ENCODE measurements around the gene NANS.
A peak's percentile ranks its signal among the peaks of the same experiment; 100 is the strongest.

The NANS gene

GRCh38 chr9:98056269-98057137 is at the start of gene NANS:
NANS (plus strand) TSS chr9:98056732; CDS start chr9:98056809, 77 bp downstream.
- DNase-seq (ENCODE audit: low read depth, low spot score), result peak; percentile 60
- no peaks in the 10 kb centered on the region for H3K27me3 ChIP-seq (ENCODE audit: control insufficient read depth, insufficient read depth, low read length)
- no peaks in the 10 kb centered on the region for H3K9me3 ChIP-seq (ENCODE audit: control insufficient read depth, insufficient read depth, low read length)
- WGBS (ENCODE audit: insufficient coverage, insufficient read length), result no CpG with 5 or more reads among the region's 80 CpGs
- H3K27ac ChIP-seq (ENCODE audit: low read length), result no peak within 1 kb of the TSS
- peaks cover 4% of the 10 kb centered on the region; the same call in 1 of the 2 replicates for H3K36me3 ChIP-seq (ENCODE audit: control insufficient read depth, insufficient read depth, low read length)
- peak within 1 kb of the TSS; percentile 90 for H3K4me3 ChIP-seq (ENCODE audit: low read length)
- peaks cover 2% of the 10 kb centered on the region; the same call in 1 of the 2 replicates for H3K4me1 ChIP-seq (ENCODE audit: control insufficient read depth, insufficient read depth, low read length)

GRCh38 chr9:98007251-98007928 is 49.1 kb upstream of the NANS start:
- H3K9me3 ChIP-seq (ENCODE audit: control insufficient read depth, insufficient read depth, low read length), result no peaks in the 10 kb centered on the region
- DNase-seq (ENCODE audit: low read depth, low spot score), result no peak
- no peak overlapping the region for H3K4me3 ChIP-seq (ENCODE audit: low read length)
- H3K4me1 ChIP-seq (ENCODE audit: control insufficient read depth, insufficient read depth, low read length), result no peaks in the 10 kb centered on the region
- peaks cover 12% of the 10 kb centered on the region; the same call in 1 of the 2 replicates for H3K36me3 ChIP-seq (ENCODE audit: control insufficient read depth, insufficient read depth, low read length)
- H3K27me3 ChIP-seq (ENCODE audit: control insufficient read depth, insufficient read depth, low read length), result no peaks in the 10 kb centered on the region
- no CpG with 5 or more reads among the region's 13 CpGs for WGBS (ENCODE audit: insufficient coverage, insufficient read length)
- H3K27ac ChIP-seq (ENCODE audit: low read length), result no peak overlapping the region

GRCh38 chr9:98008764-98009163 is 47.8 kb upstream of the NANS start:
- no peak for DNase-seq (ENCODE audit: low read depth, low spot score)
- H3K4me3 ChIP-seq (ENCODE audit: low read length), result no peak overlapping the region
- peaks cover 14% of the 10 kb centered on the region; the same call in 1 of the 2 replicates for H3K36me3 ChIP-seq (ENCODE audit: control insufficient read depth, insufficient read depth, low read length)
- no peaks in the 10 kb centered on the region for H3K9me3 ChIP-seq (ENCODE audit: control insufficient read depth, insufficient read depth, low read length)
- H3K4me1 ChIP-seq (ENCODE audit: control insufficient read depth, insufficient read depth, low read length), result no peaks in the 10 kb centered on the region
- WGBS (ENCODE audit: insufficient coverage, insufficient read length), result no CpG with 5 or more reads among the region's 3 CpGs
- no peaks in the 10 kb centered on the region for H3K27me3 ChIP-seq (ENCODE audit: control insufficient read depth, insufficient read depth, low read length)
- no peak overlapping the region for H3K27ac ChIP-seq (ENCODE audit: low read length)

- H3K9me3 ChIP-seq (ENCODE audit: control insufficient read depth, insufficient read depth, low read length), result no peaks in the 10 kb centered on the region
- H3K27ac ChIP-seq (ENCODE audit: low read length), result no peak overlapping the region
- H3K27me3 ChIP-seq (ENCODE audit: control insufficient read depth, insufficient read depth, low read length), result no peaks in the 10 kb centered on the region
- DNase-seq (ENCODE audit: low read depth, low spot score), result no peak
- peaks cover 14% of the 10 kb centered on the region; the same call in 1 of the 2 replicates for H3K36me3 ChIP-seq (ENCODE audit: control insufficient read depth, insufficient read depth, low read length)
- WGBS (ENCODE audit: insufficient coverage, insufficient read length), result no CpG with 5 or more reads among the region's 6 CpGs
- no peak overlapping the region for H3K4me3 ChIP-seq (ENCODE audit: low read length)
- H3K4me1 ChIP-seq (ENCODE audit: control insufficient read depth, insufficient read depth, low read length), result no peaks in the 10 kb centered on the region
These were observed 47.1 kb upstream of the NANS start for GRCh38 chr9:98009437-98009836.

- no peak overlapping the region for H3K27ac ChIP-seq (ENCODE audit: low read length)
- no peak for DNase-seq (ENCODE audit: low read depth, low spot score)
- no peaks in the 10 kb centered on the region for H3K4me1 ChIP-seq (ENCODE audit: control insufficient read depth, insufficient read depth, low read length)
- H3K9me3 ChIP-seq (ENCODE audit: control insufficient read depth, insufficient read depth, low read length), result no peaks in the 10 kb centered on the region
- H3K4me3 ChIP-seq (ENCODE audit: low read length), result no peak overlapping the region
- peaks cover 14% of the 10 kb centered on the region; the same call in 1 of the 2 replicates for H3K36me3 ChIP-seq (ENCODE audit: control insufficient read depth, insufficient read depth, low read length)
- no peaks in the 10 kb centered on the region for H3K27me3 ChIP-seq (ENCODE audit: control insufficient read depth, insufficient read depth, low read length)
- WGBS (ENCODE audit: insufficient coverage, insufficient read length), result no CpG with 5 or more reads among the region's 1 CpG
These were observed 46.6 kb upstream of the NANS start for GRCh38 chr9:98009936-98010335.

GRCh38 chr9:98010445-98010844 is 46.1 kb upstream of the NANS start:
- H3K9me3 ChIP-seq (ENCODE audit: control insufficient read depth, insufficient read depth, low read length), result no peaks in the 10 kb centered on the region
- no peak overlapping the region for H3K27ac ChIP-seq (ENCODE audit: low read length)
- H3K27me3 ChIP-seq (ENCODE audit: control insufficient read depth, insufficient read depth, low read length), result no peaks in the 10 kb centered on the region
- peaks cover 14% of the 10 kb centered on the region; the same call in 1 of the 2 replicates for H3K36me3 ChIP-seq (ENCODE audit: control insufficient read depth, insufficient read depth, low read length)
- WGBS (ENCODE audit: insufficient coverage, insufficient read length), result no CpG with 5 or more reads among the region's 2 CpGs
- no peak for DNase-seq (ENCODE audit: low read depth, low spot score)
- H3K4me1 ChIP-seq (ENCODE audit: control insufficient read depth, insufficient read depth, low read length), result no peaks in the 10 kb centered on the region
- no peak overlapping the region for H3K4me3 ChIP-seq (ENCODE audit: low read length)

GRCh38 chr9:98011122-98011521 is 45.4 kb upstream of the NANS start:
- no peak overlapping the region for H3K27ac ChIP-seq (ENCODE audit: low read length)

GRCh38 chr9:98016137-98016680 is 40.3 kb upstream of the NANS start:
- Histone ChIP-seq H3K4me1 (ENCODE audit: control insufficient read depth, insufficient read depth, low read length) (no peaks in the 10 kb centered on the region), H3K27me3 (ENCODE audit: control insufficient read depth, insufficient read depth, low read length) (no peaks in the 10 kb centered on the region), H3K9me3 (ENCODE audit: control insufficient read depth, insufficient read depth, low read length) (no peaks in the 10 kb centered on the region), H3K36me3 (ENCODE audit: control insufficient read depth, insufficient read depth, low read length) (peaks cover 3% of the 10 kb centered on the region; the same call in 1 of the 2 replicates), H3K4me3 (ENCODE audit: low read length) (no peak overlapping the region), H3K27ac (ENCODE audit: low read length) (no peak overlapping the region)
- WGBS (ENCODE audit: insufficient coverage, insufficient read length), result 100% methylated on average over 2 of the region's 4 CpGs
- DNase-seq (ENCODE audit: low read depth, low spot score), result no peak

More at GRCh38 chr9:98011122-98011521, 45.4 kb upstream of the NANS start:
- WGBS (ENCODE audit: insufficient coverage, insufficient read length), result 100% methylated on average over 4 of the region's 7 CpGs
- no peak overlapping the region for H3K4me3 ChIP-seq (ENCODE audit: low read length)
- H3K27me3 ChIP-seq (ENCODE audit: control insufficient read depth, insufficient read depth, low read length), result no peaks in the 10 kb centered on the region
- H3K4me1 ChIP-seq (ENCODE audit: control insufficient read depth, insufficient read depth, low read length), result no peaks in the 10 kb centered on the region
- DNase-seq (ENCODE audit: low read depth, low spot score), result no peak
- no peaks in the 10 kb centered on the region for H3K9me3 ChIP-seq (ENCODE audit: control insufficient read depth, insufficient read depth, low read length)
- H3K36me3 ChIP-seq (ENCODE audit: control insufficient read depth, insufficient read depth, low read length), result peaks cover 8% of the 10 kb centered on the region; the same call in 1 of the 2 replicates

- Histone ChIP-seq H3K36me3 (ENCODE audit: control insufficient read depth, insufficient read depth, low read length) (peaks cover 3% of the 10 kb centered on the region; the same call in 1 of the 2 replicates), H3K27ac (ENCODE audit: low read length) (no peak overlapping the region), H3K4me3 (ENCODE audit: low read length) (no peak overlapping the region), H3K4me1 (ENCODE audit: control insufficient read depth, insufficient read depth, low read length) (no peaks in the 10 kb centered on the region), H3K27me3 (ENCODE audit: control insufficient read depth, insufficient read depth, low read length) (no peaks in the 10 kb centered on the region), H3K9me3 (ENCODE audit: control insufficient read depth, insufficient read depth, low read length) (no peaks in the 10 kb centered on the region)
- DNase-seq (ENCODE audit: low read depth, low spot score), result no peak
- WGBS (ENCODE audit: insufficient coverage, insufficient read length), result no CpG with 5 or more reads among the region's 1 CpG
These were observed 39.2 kb upstream of the NANS start for GRCh38 chr9:98017306-98017705.

GRCh38 chr9:98018347-98018746 is 38.2 kb upstream of the NANS start:
- Histone ChIP-seq H3K36me3 (ENCODE audit: control insufficient read depth, insufficient read depth, low read length) (no peaks in the 10 kb centered on the region; the same call in 1 of the 2 replicates), H3K4me3 (ENCODE audit: low read length) (no peak overlapping the region)
- WGBS (ENCODE audit: insufficient coverage, insufficient read length), result no CpG with 5 or more reads among the region's 5 CpGs

More at GRCh38 chr9:98018347-98018746, 38.2 kb upstream of the NANS start:
- Histone ChIP-seq H3K9me3 (ENCODE audit: control insufficient read depth, insufficient read depth, low read length) (no peaks in the 10 kb centered on the region), H3K27me3 (ENCODE audit: control insufficient read depth, insufficient read depth, low read length) (no peaks in the 10 kb centered on the region), H3K27ac (ENCODE audit: low read length) (no peak overlapping the region), H3K4me1 (ENCODE audit: control insufficient read depth, insufficient read depth, low read length) (no peaks in the 10 kb centered on the region)
- DNase-seq (ENCODE audit: low read depth, low spot score), result no peak
